Caco-2 (cell line): ENCODE data around the gene FAAP20. TPM values are rescaled to one million over a fixed set of nuclear protein-coding genes. Genes with fewer than 3 reads are reported as not detected.

Experiments
- BruUV-seq: library from RNA; stranded (reverse); fragments of 400-500 nt; replicated peaks from 2 replicates; lab custom pipeline; 2021; lab: Mats Ljungman, UMichigan
- CTCF ChIA-PET: fragments of 300-600 bp; sonication (Branson Sonifier 250); formaldehyde crosslinking; loops from one replicate; lab custom pipeline; 2022; ENCODE audit warnings: antibody characterized with exemption; lab: Charles Lee
- POLR2A ChIA-PET: fragments of 300-600 bp; sonication (Branson Sonifier 250); formaldehyde crosslinking; loops from one replicate; lab custom pipeline; 2022; ENCODE audit warnings: antibody characterized with exemption; lab: Charles Lee
- DNase-seq, 2 experiments: peaks; one replicate each; pipeline versions ENCODE4 v3.0.0 to v3.0.0-alpha.2; 2020 to 2022
- H3K27me3 ChIP-seq: replicated peaks from 2 replicates; pipeline ENCODE4 v1.6.0; 2011; ENCODE audit warnings: low read length; ENCODE audit not compliant: control insufficient read depth, insufficient read depth
- H3K36me3 ChIP-seq: 2 replicates; pipeline ENCODE4 v1.5.1; 2011; ENCODE audit warnings: low read length; ENCODE audit not compliant: control insufficient read depth, insufficient read depth
- H3K4me1 ChIP-seq: fragments of 250-450 bp; sonication (Bioruptor Pico); 2 replicates; pipeline ENCODE4 v1.5.1; 2020; ENCODE audit warnings: mild to moderate bottlenecking
- H3K4me3 ChIP-seq: 2 replicates; pipeline ENCODE4 v1.5.1; 2011; ENCODE audit warnings: low read depth, mild to moderate bottlenecking, control low read depth, low read length
- H3K9me3 ChIP-seq: fragments of 250-450 bp; sonication (Bioruptor Pico); 2 replicates; pipeline ENCODE4 v1.5.1; 2020; ENCODE audit warnings: mild to moderate bottlenecking, moderate library complexity
- H3K27ac Mint-ChIP-seq: one replicate; pipeline ENCODE4 v1.8.0; 2022; ENCODE audit warnings: mixed read lengths; ENCODE audit not compliant: unreplicated experiment
- H3K27me3 Mint-ChIP-seq: one replicate; pipeline ENCODE4 v1.8.0; 2022; ENCODE audit warnings: mixed read lengths; ENCODE audit not compliant: insufficient read depth, unreplicated experiment
- H3K36me3 Mint-ChIP-seq: one replicate; pipeline ENCODE4 v1.8.0; 2022; ENCODE audit warnings: mild to moderate bottlenecking, mixed read lengths; ENCODE audit not compliant: insufficient read depth, unreplicated experiment
- H3K4me1 Mint-ChIP-seq: one replicate; pipeline ENCODE4 v1.8.0; 2022; ENCODE audit warnings: low read depth, mixed read lengths; ENCODE audit not compliant: unreplicated experiment
- H3K4me3 Mint-ChIP-seq: one replicate; pipeline ENCODE4 v1.8.0; 2022; ENCODE audit warnings: mild to moderate bottlenecking, moderate library complexity, mixed read lengths; ENCODE audit not compliant: unreplicated experiment
- H3K9me3 Mint-ChIP-seq: one replicate; pipeline ENCODE4 v1.8.0; 2022; ENCODE audit warnings: mixed read lengths; ENCODE audit not compliant: unreplicated experiment
- intact Hi-C: fragments of 100-400 bp; cut with micrococcal nuclease; formaldehyde crosslinking; loops from one replicate; pipeline ENCODE4 v1.10.0; 2022; ENCODE audit not compliant: unreplicated experiment
- total RNA-seq: library from RNA; stranded (reverse); gene quantifications from 2 replicates; pipeline ENCODE4 v1.2.3, GENCODE V29; 2022
- TF ChIP-seq, protein P1 (sequence below), 2 experiments: fragments of 200-600 bp in 1 of 2; IDR thresholded peaks; 1 replicate in 1 of 2; 2 replicates in 1 of 2; pipeline versions ENCODE4 v1.5.1 to v1.8.0; 2011 to 2022; ENCODE audit warnings: antibody characterized with exemption in 1 of 2, control low read depth in 1 of 2, inconsistent platforms in 1 of 2, low read depth in 1 of 2, low read length in 1 of 2, mild to moderate bottlenecking in 1 of 2, moderate library complexity in 1 of 2; ENCODE audit not compliant: insufficient read depth in 1 of 2, severe bottlenecking in 1 of 2, unreplicated experiment in 1 of 2

FAAP20 gene
- total RNA-seq, 1 experiment from 2014 or later, result 72.4 TPM

DNA sequence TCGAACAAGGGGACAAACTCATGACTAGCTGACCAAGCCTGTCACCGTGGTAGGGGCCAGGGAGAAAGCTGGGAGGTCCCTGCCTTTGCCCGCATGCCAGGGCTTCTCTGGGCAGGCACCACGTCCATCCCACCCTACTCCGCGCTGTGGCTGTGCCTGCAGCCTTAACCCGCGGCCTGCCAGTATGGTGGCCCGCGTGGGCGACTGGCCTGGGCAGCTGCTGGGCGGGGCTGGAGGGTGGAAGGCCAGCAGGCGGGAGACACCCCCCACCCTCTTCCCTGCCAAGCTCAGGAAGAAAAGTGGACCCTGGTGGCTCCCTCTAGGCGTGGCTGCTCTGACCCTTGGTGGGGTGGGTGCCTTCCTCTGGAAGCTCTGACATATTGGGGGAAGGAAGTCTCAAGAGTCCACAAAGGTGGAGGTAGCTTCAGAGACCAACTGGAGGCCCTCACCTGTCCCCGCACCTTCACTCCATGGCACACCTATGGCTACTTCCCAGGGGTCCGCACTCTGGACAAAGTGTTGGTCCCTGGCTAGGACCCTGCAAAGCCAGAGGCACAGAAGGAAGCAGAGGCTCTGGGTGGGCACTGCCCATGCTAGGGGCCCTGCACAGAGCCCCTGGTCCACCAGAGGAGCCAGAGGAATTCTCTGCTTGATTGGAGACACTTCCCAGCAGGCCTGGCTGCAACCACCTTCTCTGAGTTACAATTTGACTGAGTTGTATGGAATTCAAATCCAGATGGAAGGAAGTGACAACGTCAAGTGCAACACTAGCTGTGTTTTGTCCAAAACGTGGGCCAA lies 30.3 kb upstream of the FAAP20 start:
- Histone ChIP-seq H3K4me3 (no peak overlapping the region), H3K27me3 (no peaks in the 10 kb centered on the region), H3K36me3 (no peaks in the 10 kb centered on the region), H3K9me3 (no peaks in the 10 kb centered on the region), H3K4me1 (no peaks in the 10 kb centered on the region)
- peaks cover 10% of the 10 kb centered on the region for H3K36me3 Mint-ChIP-seq
- H3K4me3 Mint-ChIP-seq, result no peak overlapping the region
- H3K27ac Mint-ChIP-seq, result no peak overlapping the region
- BruUV-seq, result no TSS peak
- POLR2A ChIA-PET, result no interaction called here
- TF ChIP-seq, protein P1, sequence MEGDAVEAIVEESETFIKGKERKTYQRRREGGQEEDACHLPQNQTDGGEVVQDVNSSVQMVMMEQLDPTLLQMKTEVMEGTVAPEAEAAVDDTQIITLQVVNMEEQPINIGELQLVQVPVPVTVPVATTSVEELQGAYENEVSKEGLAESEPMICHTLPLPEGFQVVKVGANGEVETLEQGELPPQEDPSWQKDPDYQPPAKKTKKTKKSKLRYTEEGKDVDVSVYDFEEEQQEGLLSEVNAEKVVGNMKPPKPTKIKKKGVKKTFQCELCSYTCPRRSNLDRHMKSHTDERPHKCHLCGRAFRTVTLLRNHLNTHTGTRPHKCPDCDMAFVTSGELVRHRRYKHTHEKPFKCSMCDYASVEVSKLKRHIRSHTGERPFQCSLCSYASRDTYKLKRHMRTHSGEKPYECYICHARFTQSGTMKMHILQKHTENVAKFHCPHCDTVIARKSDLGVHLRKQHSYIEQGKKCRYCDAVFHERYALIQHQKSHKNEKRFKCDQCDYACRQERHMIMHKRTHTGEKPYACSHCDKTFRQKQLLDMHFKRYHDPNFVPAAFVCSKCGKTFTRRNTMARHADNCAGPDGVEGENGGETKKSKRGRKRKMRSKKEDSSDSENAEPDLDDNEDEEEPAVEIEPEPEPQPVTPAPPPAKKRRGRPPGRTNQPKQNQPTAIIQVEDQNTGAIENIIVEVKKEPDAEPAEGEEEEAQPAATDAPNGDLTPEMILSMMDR (IDR thresholded peaks at IDR 0.05; ENCODE audit: insufficient read depth in 1 of 2, low read depth in 1 of 2, low read length in 1 of 2, severe bottlenecking in 1 of 2, unreplicated experiment in 1 of 2), result no peak
- intact Hi-C loops, result loop anchor here (10.0 kb wide), 1 partner anchor 90 kb away; no protein-coding TSS in a partner anchor
- H3K27me3 Mint-ChIP-seq, result no peaks in the 10 kb centered on the region
- H3K9me3 Mint-ChIP-seq, result no peaks in the 10 kb centered on the region
- no peak for DNase-seq
- CTCF ChIA-PET, result no interaction called here
- no peaks in the 10 kb centered on the region for H3K4me1 Mint-ChIP-seq

DNA sequence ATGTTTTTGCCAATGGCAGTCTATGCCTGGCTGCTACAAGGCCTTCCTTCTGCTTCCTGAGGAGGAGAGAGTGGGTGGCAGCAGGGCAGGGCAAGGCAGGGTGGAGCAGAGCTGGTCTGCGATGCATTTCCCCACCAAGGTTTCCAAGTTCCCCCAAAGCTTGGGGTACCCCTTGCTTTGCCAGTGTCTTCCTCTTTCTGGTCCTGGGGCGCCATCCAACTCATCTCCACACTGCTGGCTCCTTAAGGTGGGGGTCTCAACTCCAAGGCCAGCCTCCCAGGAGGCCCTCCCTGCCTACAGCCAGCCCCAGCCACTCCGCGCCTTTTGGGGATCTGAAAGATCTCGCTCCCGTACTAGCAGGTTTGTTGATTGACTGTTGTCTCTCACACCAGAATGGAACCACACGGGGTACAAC lies 29.6 kb upstream of the FAAP20 start:
- no TSS peak for BruUV-seq
- intact Hi-C loops, result loop anchor here (10.0 kb wide), 1 partner anchor 91 kb away; no protein-coding TSS in a partner anchor
- Histone ChIP-seq H3K9me3 (no peaks in the 10 kb centered on the region), H3K36me3 (no peaks in the 10 kb centered on the region), H3K4me1 (no peaks in the 10 kb centered on the region), H3K27me3 (no peaks in the 10 kb centered on the region), H3K4me3 (no peak overlapping the region)
- Mint-ChIP-seq H3K27me3 (no peaks in the 10 kb centered on the region), H3K4me3 (no peak overlapping the region), H3K9me3 (no peaks in the 10 kb centered on the region), H3K36me3 (peaks cover 4% of the 10 kb centered on the region), H3K4me1 (no peaks in the 10 kb centered on the region), H3K27ac (no peak overlapping the region)
- TF ChIP-seq, protein P1 (IDR thresholded peaks at IDR 0.05; ENCODE audit: insufficient read depth in 1 of 2, low read depth in 1 of 2, low read length in 1 of 2, severe bottlenecking in 1 of 2, unreplicated experiment in 1 of 2), result no peak
- DNase-seq, result no peak
- ChIA-PET POLR2A (no interaction called here), CTCF (no interaction called here)

DNA sequence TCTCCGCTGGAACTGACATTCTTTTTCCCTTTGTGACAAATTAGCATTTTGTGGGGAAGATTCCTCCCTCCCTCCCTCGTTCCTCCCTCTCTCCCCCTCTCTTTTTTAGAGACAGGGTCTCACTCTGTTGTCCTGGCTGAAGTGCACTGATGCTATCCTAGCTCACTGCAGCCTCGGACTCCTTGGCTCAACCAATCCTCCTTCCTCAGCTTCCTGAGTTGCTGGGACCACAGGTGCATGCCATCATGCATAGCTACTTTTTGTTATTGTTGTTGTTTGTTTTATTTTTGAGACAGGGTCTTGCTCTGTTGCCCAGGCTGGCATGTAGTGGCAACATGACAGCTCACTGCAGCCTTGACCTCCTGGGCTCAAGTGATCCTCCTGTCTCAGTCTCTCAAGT lies 26.7 kb upstream of the FAAP20 start:
- Mint-ChIP-seq H3K4me3 (no peak overlapping the region), H3K4me1 (no peaks in the 10 kb centered on the region), H3K36me3 (no peaks in the 10 kb centered on the region), H3K9me3 (no peaks in the 10 kb centered on the region), H3K27ac (no peak overlapping the region), H3K27me3 (no peaks in the 10 kb centered on the region)
- H3K4me3 ChIP-seq, result no peak overlapping the region
- POLR2A ChIA-PET, result no interaction called here
- H3K27me3 ChIP-seq, result no peaks in the 10 kb centered on the region
- no peak for DNase-seq
- no peaks in the 10 kb centered on the region for H3K4me1 ChIP-seq
- TF ChIP-seq, protein P1 (IDR thresholded peaks at IDR 0.05; ENCODE audit: insufficient read depth in 1 of 2, low read depth in 1 of 2, low read length in 1 of 2, severe bottlenecking in 1 of 2, unreplicated experiment in 1 of 2), result no peak
- CTCF ChIA-PET, result no interaction called here
- intact Hi-C loops, result loop anchor here (10.0 kb wide), 1 partner anchor 94 kb away; no protein-coding TSS in a partner anchor
- H3K36me3 ChIP-seq, result no peaks in the 10 kb centered on the region
- no TSS peak for BruUV-seq
- H3K9me3 ChIP-seq, result no peaks in the 10 kb centered on the region
